Endothelial cell of umbilical vein (primary cell): ENCODE results near the gene BABAM2. TPM values are rescaled to one million over a fixed set of nuclear protein-coding genes. Genes with fewer than 3 reads are reported as not detected.

Source experiments
- BruUV-seq: library from RNA; stranded (reverse); fragments of 400-500 nt; replicated peaks from 2 replicates; lab custom pipeline; 2021; lab: Mats Ljungman, UMichigan
- CTCF ChIA-PET: fragments of 300-600, 350-600 bp; sonication (Branson Sonifier 250); formaldehyde crosslinking; loops from one replicate; lab custom pipeline; 2021; ENCODE audit warnings: antibody characterized with exemption, inconsistent platforms; lab: Charles Lee
- POLR2A ChIA-PET: fragments of 300-600, 350-600 bp; sonication (Branson Sonifier 250); formaldehyde crosslinking; loops from one replicate; lab custom pipeline; 2021; ENCODE audit warnings: antibody characterized with exemption, inconsistent platforms; lab: Charles Lee
- DNase-seq: peaks from one replicate; pipeline ENCODE4 v3.0.0-alpha.2; 2011; ENCODE audit warnings: low read depth, low spot score
- FAIRE-seq: peaks from 2 replicates; lab custom pipeline; 2011; peaks lifted over from hg19 to GRCh38; lab: Jason Lieb, UNC
- H2AFZ ChIP-seq: 2 replicates; pipeline ENCODE4 v1.6.0; 2012; ENCODE audit warnings: low read depth, low read length, control low read depth, inconsistent platforms
- H3K27ac ChIP-seq: 2 replicates; pipeline ENCODE4 v1.5.1; 2011; ENCODE audit warnings: low read depth, mild to moderate bottlenecking, control low read depth, low read length, moderate library complexity; ENCODE audit not compliant: insufficient read depth
- H3K27me3 ChIP-seq, 2 experiments: 2 replicates each; pipeline versions ENCODE4 v1.6.0 to v1.6.1; 2011; ENCODE audit warnings: low read length in 2 of 2, mixed read lengths in 1 of 2; ENCODE audit not compliant: control insufficient read depth in 2 of 2, insufficient read depth in 2 of 2
- H3K36me3 ChIP-seq, 2 experiments: 2 replicates in 1 of 2; 3 replicates in 1 of 2; pipeline ENCODE4 v1.5.1; 2011; ENCODE audit warnings: low read length in 2 of 2, mild to moderate bottlenecking in 1 of 2, moderate library complexity in 1 of 2; ENCODE audit not compliant: control insufficient read depth in 2 of 2, insufficient read depth in 2 of 2; ENCODE audit errors: extremely low read depth in 1 of 2
- H3K4me1 ChIP-seq: 3 replicates; pipeline ENCODE4 v1.5.1; 2011; ENCODE audit warnings: mild to moderate bottlenecking, low read length; ENCODE audit not compliant: control insufficient read depth, insufficient read depth; ENCODE audit errors: extremely low read depth
- H3K4me2 ChIP-seq: 2 replicates; pipeline ENCODE4 v1.6.1; 2011; ENCODE audit warnings: low read length, control low read depth, mixed read lengths; ENCODE audit not compliant: insufficient read depth
- H3K4me3 ChIP-seq, 3 experiments: fragments of 200-600 bp in 1 of 3; sonication (generic), shearing (Covaris generic) in 1 of 3; replicated peaks in 1 of 3; 2 replicates each; pipeline ENCODE4 v1.5.1; 2011 to 2016; ENCODE audit warnings: control low read depth in 3 of 3, low read length in 3 of 3, mild to moderate bottlenecking in 2 of 3, inconsistent platforms in 1 of 3, low read depth in 1 of 3, moderate library complexity in 1 of 3; ENCODE audit not compliant: insufficient read depth in 1 of 3
- H3K79me2 ChIP-seq: 2 replicates; pipeline ENCODE4 v1.6.0; 2012; ENCODE audit warnings: low read length, inconsistent platforms; ENCODE audit not compliant: control insufficient read depth, insufficient read depth
- H3K9ac ChIP-seq: replicated peaks from 2 replicates; pipeline ENCODE3; 2011; ENCODE audit warnings: low read length, control low read depth; ENCODE audit not compliant: insufficient read depth; ENCODE audit errors: extremely low read depth
- H3K9me1 ChIP-seq: replicated peaks from 3 replicates; pipeline ENCODE4 v1.6.0; 2011; ENCODE audit warnings: mild to moderate bottlenecking, low read length; ENCODE audit not compliant: control insufficient read depth, insufficient read depth; ENCODE audit errors: extremely low read depth
- H3K9me3 ChIP-seq: replicated peaks from 2 replicates; pipeline ENCODE4 v1.5.1; 2012; ENCODE audit warnings: low read length, inconsistent platforms; ENCODE audit not compliant: control insufficient read depth, insufficient read depth
- H4K20me1 ChIP-seq: replicated peaks from 2 replicates; pipeline ENCODE3; 2011; ENCODE audit warnings: mild to moderate bottlenecking, low read length; ENCODE audit not compliant: control insufficient read depth, insufficient read depth; ENCODE audit errors: extremely low read depth
- EZH2 ChIP-seq: IDR thresholded peaks from 2 replicates; pipeline ENCODE4 v1.6.1; 2012; ENCODE audit warnings: borderline replicate concordance, low read depth, mild to moderate bottlenecking, moderate library complexity, low read length, inconsistent platforms; ENCODE audit not compliant: severe bottlenecking
- FOS ChIP-seq: IDR thresholded peaks from 2 replicates; pipeline ENCODE4 v1.6.1; 2011; ENCODE audit warnings: mild to moderate bottlenecking, low read length, moderate library complexity, borderline replicate concordance; ENCODE audit not compliant: insufficient read depth
- GATA2 ChIP-seq: IDR thresholded peaks from 2 replicates; pipeline ENCODE4 v1.7.0; 2011; ENCODE audit warnings: low read depth, mild to moderate bottlenecking, moderate library complexity, mixed read lengths, low read length; ENCODE audit not compliant: insufficient read length, insufficient read depth
- JUN ChIP-seq: IDR thresholded peaks from 2 replicates; pipeline ENCODE4 v1.6.1; 2011; ENCODE audit warnings: borderline replicate concordance, low read depth; ENCODE audit not compliant: insufficient read length, insufficient read depth
- MAX ChIP-seq: IDR thresholded peaks from 2 replicates; pipeline ENCODE4 v1.6.1; 2011; ENCODE audit not compliant: insufficient read depth, insufficient read length
- MYC ChIP-seq: IDR thresholded peaks from one replicate; pipeline ENCODE4 v1.6.1; 2011; ENCODE audit warnings: mild to moderate bottlenecking, low read depth, low read length
- POLR2A ChIP-seq: IDR thresholded peaks from 2 replicates; pipeline ENCODE4 v1.6.1; 2012; ENCODE audit warnings: low read depth, mild to moderate bottlenecking, control low read depth, low read length
- POLR2AphosphoS5 ChIP-seq: IDR thresholded peaks from 2 replicates; pipeline ENCODE4 v1.6.1; 2012; ENCODE audit warnings: low read depth, mild to moderate bottlenecking, control low read depth, low read length, moderate library complexity; ENCODE audit not compliant: insufficient read depth
- dilution Hi-C: fragments of 300-500 bp; cut with MboI; formaldehyde crosslinking; loops from one replicate; pipeline ENCODE4 v1.15.0; 2019; ENCODE audit warnings: low sequenced_read_pairs; ENCODE audit not compliant: extremely low pct_ligation_motif_present
- intact Hi-C: fragments of 100-400 bp; cut with micrococcal nuclease; formaldehyde crosslinking; loops from one replicate; pipeline ENCODE4 v1.10.0; 2022
- polyA plus RNA-seq, 4 experiments: library from polyadenylated mRNA; depleted of rRNA in 3 of 4; stranded (reverse) in 3 of 4; unstranded in 1 of 4; fragments of >200 nt; gene quantifications; 2 replicates each; pipeline versions ENCODE4 v1.2.1 to v1.2.3, GENCODE V29; 2011 to 2012; ENCODE audit warnings: missing spikeins in 1 of 4
- total RNA-seq: library from RNA; stranded (reverse); gene quantifications from 2 replicates; pipeline ENCODE4 v1.2.3, GENCODE V29; 2021
- TF ChIP-seq, protein P1 (sequence below), 2 donors: IDR thresholded peaks; 1 replicate in 1 of 2; 2 replicates in 1 of 2; pipeline ENCODE4 v1.5.1; 2011; ENCODE audit warnings: low read length in 2 of 2, mild to moderate bottlenecking in 2 of 2, moderate library complexity in 2 of 2, control low read depth in 1 of 2, inconsistent platforms in 1 of 2, low read depth in 1 of 2; ENCODE audit not compliant: insufficient read depth in 1 of 2; ENCODE audit errors: extremely low read depth in 1 of 2

The BABAM2 gene
- total and polyA plus RNA-seq, 2 donors (not counting 3 experiments of a cell fraction or from before 2014, with no cell fraction given), result 19.9 to 27.6 TPM

DNA sequence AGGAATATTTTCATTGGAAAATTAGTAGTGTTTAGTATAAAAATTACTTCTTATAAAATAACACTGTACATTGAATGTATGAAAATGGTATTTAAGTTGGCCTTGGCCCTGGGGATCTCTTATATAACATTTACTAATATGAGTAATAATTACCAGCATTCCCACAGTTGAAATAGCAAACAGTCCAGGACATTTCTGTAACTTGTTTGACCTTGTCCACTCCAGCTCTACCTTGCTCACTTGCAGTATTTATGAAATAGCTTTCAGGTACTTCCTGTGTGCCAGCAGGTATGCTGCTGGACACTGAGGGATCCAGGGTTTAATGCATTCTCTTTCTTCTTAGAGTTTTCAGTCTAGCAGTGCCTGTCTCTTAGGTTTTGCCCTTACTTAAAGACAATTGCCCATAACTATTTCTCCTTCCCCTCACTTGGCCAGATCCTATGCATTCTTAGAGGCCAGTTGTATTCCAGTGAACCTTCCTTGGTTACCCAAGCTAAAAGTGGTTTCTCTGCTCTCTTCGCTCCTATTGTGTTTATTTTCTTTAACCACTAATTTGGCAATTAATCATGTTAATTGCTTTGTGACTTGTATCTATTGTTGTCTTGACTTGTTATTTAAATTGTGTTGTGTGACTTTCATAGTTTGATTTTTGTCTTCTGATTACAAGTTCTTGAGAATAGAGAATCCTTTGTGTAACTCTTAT, 25.9 kb downstream of the BABAM2 start:
- Histone ChIP-seq H3K4me2 (no peak overlapping the region), H3K4me3 (no peak overlapping the region), H3K9me1 (no peaks in the 10 kb centered on the region), H3K36me3 (no peaks in the 10 kb centered on the region), H3K27me3 (no peaks in the 10 kb centered on the region), H2AFZ (no peak overlapping the region), H3K9ac (no peak overlapping the region), H4K20me1 (no peaks in the 10 kb centered on the region), H3K27ac (no peak overlapping the region), H3K79me2 (no peaks in the 10 kb centered on the region), H3K9me3 (no peaks in the 10 kb centered on the region), H3K4me1 (peaks cover 16% of the 10 kb centered on the region)
- CTCF ChIA-PET, result interaction anchor here (0.6 to 1.3 kb wide), 2 partner anchors 12 to 15 kb away, joined by 3 to 4 read pairs; no protein-coding TSS in a partner anchor
- BruUV-seq, result no TSS peak
- intact Hi-C loops, result no loop called here
- POLR2A ChIA-PET, result no interaction called here
- no peak for FAIRE-seq
- no peak for TF ChIP-seq JUN
- no peak for TF ChIP-seq FOS
- no peak for TF ChIP-seq MAX
- TF ChIP-seq POLR2AphosphoS5, result no peak
- no peak for TF ChIP-seq MYC
- no peak for TF ChIP-seq GATA2
- TF ChIP-seq POLR2A, result no peak
- no peak for TF ChIP-seq EZH2
- TF ChIP-seq, protein P1, sequence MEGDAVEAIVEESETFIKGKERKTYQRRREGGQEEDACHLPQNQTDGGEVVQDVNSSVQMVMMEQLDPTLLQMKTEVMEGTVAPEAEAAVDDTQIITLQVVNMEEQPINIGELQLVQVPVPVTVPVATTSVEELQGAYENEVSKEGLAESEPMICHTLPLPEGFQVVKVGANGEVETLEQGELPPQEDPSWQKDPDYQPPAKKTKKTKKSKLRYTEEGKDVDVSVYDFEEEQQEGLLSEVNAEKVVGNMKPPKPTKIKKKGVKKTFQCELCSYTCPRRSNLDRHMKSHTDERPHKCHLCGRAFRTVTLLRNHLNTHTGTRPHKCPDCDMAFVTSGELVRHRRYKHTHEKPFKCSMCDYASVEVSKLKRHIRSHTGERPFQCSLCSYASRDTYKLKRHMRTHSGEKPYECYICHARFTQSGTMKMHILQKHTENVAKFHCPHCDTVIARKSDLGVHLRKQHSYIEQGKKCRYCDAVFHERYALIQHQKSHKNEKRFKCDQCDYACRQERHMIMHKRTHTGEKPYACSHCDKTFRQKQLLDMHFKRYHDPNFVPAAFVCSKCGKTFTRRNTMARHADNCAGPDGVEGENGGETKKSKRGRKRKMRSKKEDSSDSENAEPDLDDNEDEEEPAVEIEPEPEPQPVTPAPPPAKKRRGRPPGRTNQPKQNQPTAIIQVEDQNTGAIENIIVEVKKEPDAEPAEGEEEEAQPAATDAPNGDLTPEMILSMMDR (IDR thresholded peaks at IDR 0.05; ENCODE audit: extremely low read depth in 1 of 2, insufficient read depth in 1 of 2, low read depth in 1 of 2, low read length in 2 of 2), result no peak
- dilution Hi-C loops, result no loop called here
- no peak for DNase-seq
